Activated CD4-positive, alpha-beta T cell treated with anti-CD3 and anti-CD28 coated beads, Interleukin-2, amount 10 ng/mL, durations not matched to agents 24 days and 14 days (primary cell): Measurements from ENCODE around the gene FOXE1. TPM values are rescaled to one million over a fixed set of nuclear protein-coding genes. Genes with fewer than 3 reads are reported as not detected.

Experiments used
- DNase-seq: peaks from one replicate; pipeline ENCODE4 v3.0.0; 2022
- H3K27ac Mint-ChIP-seq: one replicate; pipeline ENCODE4 v1.8.0; 2022; ENCODE audit warnings: mild to moderate bottlenecking, mixed read lengths
- H3K27me3 Mint-ChIP-seq: one replicate; pipeline ENCODE4 v1.8.0; 2022; ENCODE audit warnings: mixed read lengths
- H3K36me3 Mint-ChIP-seq: one replicate; pipeline ENCODE4 v1.8.0; 2022; ENCODE audit warnings: low read depth, mild to moderate bottlenecking, mixed read lengths
- H3K4me1 Mint-ChIP-seq: one replicate; pipeline ENCODE4 v1.8.0; 2021; ENCODE audit warnings: mixed read lengths
- H3K4me3 Mint-ChIP-seq: one replicate; pipeline ENCODE4 v1.8.0; 2022; ENCODE audit warnings: mild to moderate bottlenecking, moderate library complexity, mixed read lengths
- H3K9me3 Mint-ChIP-seq: one replicate; pipeline ENCODE4 v1.8.0; 2021; ENCODE audit warnings: mixed read lengths
- intact Hi-C: fragments of 100-400 bp; cut with micrococcal nuclease; formaldehyde crosslinking; loops from one replicate; pipeline ENCODE4 v1.15.1; 2023
- total RNA-seq: library from RNA; stranded (reverse); gene quantifications from 2 replicates; pipeline ENCODE4 v1.2.3, GENCODE V29; 2022

Gene FOXE1
- total RNA-seq, 1 donor from 2014 or later, result not detected

DNA sequence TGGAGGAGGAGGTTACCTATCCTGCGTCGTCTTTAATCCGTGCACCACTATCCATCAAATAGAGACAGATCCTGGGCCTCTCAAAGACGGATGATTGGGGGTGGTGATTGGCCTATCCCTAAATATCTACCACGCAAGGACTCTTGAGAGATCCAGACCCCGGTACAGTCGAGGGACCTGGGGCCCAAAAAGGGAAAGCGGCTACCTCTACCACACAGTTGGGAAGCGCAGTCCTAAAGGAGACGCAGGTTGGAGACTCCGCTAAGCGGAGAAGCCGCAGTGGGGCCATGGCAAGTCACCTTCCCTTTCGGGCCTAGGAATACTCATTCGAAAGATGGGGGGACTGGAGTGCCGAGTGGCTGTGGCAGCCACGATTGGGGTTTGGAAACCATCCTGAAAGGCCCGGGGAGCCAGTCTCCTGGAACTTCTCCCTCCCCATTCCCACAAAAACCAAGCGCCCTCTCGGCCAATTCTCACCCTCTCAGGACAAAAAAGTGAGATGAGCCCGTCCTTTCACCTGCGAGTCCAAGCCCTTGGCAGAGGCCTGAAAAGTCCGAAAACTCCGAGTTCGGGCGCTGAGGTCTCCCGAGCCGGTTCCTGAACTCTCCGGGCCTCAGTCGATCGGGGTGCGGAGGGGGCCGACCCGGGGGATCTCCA is 499 bp upstream of the FOXE1 start:
- peaks cover 18% of the 10 kb centered on the region for H3K4me1 Mint-ChIP-seq
- DNase-seq, result peak; percentile 69
- peaks cover 4% of the 10 kb centered on the region for H3K9me3 Mint-ChIP-seq
- no peak overlapping the region for H3K27ac Mint-ChIP-seq
- H3K36me3 Mint-ChIP-seq, result peaks cover 4% of the 10 kb centered on the region
- H3K27me3 Mint-ChIP-seq, result peaks cover 76% of the 10 kb centered on the region
- peak overlapping the region; percentile 32 for H3K4me3 Mint-ChIP-seq
- intact Hi-C loops, result no loop called here

DNA sequence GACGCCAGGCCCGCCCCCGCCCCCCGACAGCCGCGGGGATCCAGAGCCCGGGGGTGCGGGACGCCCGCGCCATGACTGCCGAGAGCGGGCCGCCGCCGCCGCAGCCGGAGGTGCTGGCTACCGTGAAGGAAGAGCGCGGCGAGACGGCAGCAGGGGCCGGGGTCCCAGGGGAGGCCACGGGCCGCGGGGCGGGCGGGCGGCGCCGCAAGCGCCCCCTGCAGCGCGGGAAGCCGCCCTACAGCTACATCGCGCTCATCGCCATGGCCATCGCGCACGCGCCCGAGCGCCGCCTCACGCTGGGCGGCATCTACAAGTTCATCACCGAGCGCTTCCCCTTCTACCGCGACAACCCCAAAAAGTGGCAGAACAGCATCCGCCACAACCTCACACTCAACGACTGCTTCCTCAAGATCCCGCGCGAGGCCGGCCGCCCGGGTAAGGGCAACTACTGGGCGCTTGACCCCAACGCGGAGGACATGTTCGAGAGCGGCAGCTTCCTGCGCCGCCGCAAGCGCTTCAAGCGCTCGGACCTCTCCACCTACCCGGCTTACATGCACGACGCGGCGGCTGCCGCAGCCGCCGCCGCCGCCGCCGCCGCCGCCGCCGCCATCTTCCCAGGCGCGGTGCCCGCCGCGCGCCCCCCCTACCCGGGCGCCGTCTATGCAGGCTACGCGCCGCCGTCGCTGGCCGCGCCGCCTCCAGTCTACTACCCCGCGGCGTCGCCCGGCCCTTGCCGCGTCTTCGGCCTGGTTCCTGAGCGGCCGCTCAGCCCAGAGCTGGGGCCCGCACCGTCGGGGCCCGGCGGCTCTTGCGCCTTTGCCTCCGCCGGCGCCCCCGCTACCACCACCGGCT is 1.0 kb downstream of the FOXE1 start:
- DNase-seq, result peak; percentile 88
- Mint-ChIP-seq H3K36me3 (peaks cover 4% of the 10 kb centered on the region), H3K4me3 (peak overlapping the region; percentile 90), H3K9me3 (peaks cover 4% of the 10 kb centered on the region), H3K4me1 (peaks cover 17% of the 10 kb centered on the region), H3K27ac (peak overlapping the region; percentile 56), H3K27me3 (peaks cover 75% of the 10 kb centered on the region)
- intact Hi-C loops, result loop anchor here (1.0 kb wide), 1 partner anchor 144 kb away; no protein-coding TSS in a partner anchor

DNA sequence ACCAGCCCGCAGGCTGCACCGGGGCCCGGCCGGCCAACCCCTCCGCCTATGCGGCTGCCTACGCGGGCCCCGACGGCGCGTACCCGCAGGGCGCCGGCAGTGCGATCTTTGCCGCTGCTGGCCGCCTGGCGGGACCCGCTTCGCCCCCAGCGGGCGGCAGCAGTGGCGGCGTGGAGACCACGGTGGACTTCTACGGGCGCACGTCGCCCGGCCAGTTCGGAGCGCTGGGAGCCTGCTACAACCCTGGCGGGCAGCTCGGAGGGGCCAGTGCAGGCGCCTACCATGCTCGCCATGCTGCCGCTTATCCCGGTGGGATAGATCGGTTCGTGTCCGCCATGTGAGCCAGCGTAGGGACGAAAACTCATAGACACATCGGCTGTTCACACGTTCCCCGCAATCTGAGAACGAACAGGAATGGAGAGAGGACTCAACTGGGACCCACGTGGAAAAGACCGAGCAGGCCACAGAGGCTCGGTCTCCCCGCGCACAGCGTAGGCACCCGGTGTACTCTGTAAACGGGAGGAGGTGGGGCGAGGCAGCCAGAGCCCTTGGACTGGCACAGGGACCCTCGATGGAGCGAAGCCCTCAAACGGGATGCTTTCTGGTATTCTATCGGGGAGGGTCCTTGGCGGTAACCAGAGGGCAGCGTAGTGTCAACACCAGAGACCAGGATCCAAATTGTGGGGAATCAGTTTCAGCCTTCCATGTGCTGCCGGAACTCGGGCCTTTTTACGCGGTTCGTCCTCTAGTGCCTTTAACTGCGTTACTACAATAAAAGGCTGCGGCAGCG is 1.9 kb downstream of the FOXE1 start:
- Mint-ChIP-seq H3K27ac (peak overlapping the region; percentile 56), H3K4me3 (no peak overlapping the region), H3K9me3 (peaks cover 4% of the 10 kb centered on the region), H3K4me1 (peaks cover 15% of the 10 kb centered on the region), H3K27me3 (peaks cover 75% of the 10 kb centered on the region), H3K36me3 (peaks cover 4% of the 10 kb centered on the region)
- DNase-seq, result no peak
- intact Hi-C loops, result loop anchor here (1.0 to 5.0 kb wide), 2 partner anchors 47 to 145 kb away; no protein-coding TSS in a partner anchor

DNA sequence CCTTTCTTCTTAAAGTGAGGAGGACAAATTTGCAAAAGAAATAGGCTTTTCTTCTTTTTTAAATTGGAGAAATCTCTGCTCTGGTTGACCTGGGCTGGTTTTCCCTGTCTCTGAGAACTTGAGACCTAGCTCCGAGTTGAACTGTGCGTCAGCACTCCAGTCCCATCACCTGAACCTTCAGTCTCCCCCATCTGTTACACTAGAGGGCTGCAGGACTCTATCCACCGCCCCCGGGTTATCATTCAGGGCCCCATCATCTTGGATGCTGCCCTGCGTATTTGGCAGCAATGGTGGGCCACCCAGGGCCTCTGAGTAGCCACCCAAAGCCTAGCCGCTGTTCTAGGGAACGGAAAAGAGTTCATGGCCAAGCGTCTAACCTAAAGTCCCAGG is 2.5 kb downstream of the FOXE1 start:
- Mint-ChIP-seq H3K4me1 (peaks cover 15% of the 10 kb centered on the region), H3K9me3 (no peaks in the 10 kb centered on the region), H3K4me3 (peak overlapping the region; percentile 34), H3K36me3 (peaks cover 4% of the 10 kb centered on the region), H3K27ac (peak overlapping the region; percentile 56), H3K27me3 (peaks cover 75% of the 10 kb centered on the region)
- intact Hi-C loops, result loop anchor here (5.0 kb wide), 1 partner anchor 47 kb away; no protein-coding TSS in a partner anchor
- DNase-seq, result peak; percentile 59

DNA sequence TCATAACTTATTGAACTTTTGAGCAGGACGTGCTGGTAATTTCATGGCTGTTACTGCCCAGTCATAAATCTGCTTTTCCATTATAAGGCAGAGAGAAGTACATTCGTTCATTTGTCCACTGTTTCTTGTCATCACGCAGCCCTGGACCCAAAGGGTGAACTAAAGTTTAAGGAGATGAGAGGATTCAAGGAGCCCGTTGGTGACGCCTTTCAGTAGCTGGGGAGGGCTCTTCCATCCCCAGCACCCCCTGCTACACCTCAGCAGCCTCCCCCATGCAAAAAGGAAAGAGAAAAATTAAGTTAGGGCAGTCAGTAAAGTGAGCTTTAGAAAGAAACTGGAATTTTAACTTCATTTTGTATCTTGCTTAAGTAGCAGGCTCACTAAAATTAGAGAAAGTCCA is 2.9 kb downstream of the FOXE1 start:
- intact Hi-C loops, result loop anchor here (5.0 kb wide), 1 partner anchor 46 kb away; no protein-coding TSS in a partner anchor
- no peak overlapping the region for H3K4me3 Mint-ChIP-seq
- no peaks in the 10 kb centered on the region for H3K9me3 Mint-ChIP-seq
- peaks cover 2% of the 10 kb centered on the region for H3K36me3 Mint-ChIP-seq
- peak; percentile 55 for DNase-seq
- peaks cover 76% of the 10 kb centered on the region for H3K27me3 Mint-ChIP-seq
- peak overlapping the region; percentile 9 for H3K27ac Mint-ChIP-seq
- peaks cover 15% of the 10 kb centered on the region for H3K4me1 Mint-ChIP-seq

DNA sequence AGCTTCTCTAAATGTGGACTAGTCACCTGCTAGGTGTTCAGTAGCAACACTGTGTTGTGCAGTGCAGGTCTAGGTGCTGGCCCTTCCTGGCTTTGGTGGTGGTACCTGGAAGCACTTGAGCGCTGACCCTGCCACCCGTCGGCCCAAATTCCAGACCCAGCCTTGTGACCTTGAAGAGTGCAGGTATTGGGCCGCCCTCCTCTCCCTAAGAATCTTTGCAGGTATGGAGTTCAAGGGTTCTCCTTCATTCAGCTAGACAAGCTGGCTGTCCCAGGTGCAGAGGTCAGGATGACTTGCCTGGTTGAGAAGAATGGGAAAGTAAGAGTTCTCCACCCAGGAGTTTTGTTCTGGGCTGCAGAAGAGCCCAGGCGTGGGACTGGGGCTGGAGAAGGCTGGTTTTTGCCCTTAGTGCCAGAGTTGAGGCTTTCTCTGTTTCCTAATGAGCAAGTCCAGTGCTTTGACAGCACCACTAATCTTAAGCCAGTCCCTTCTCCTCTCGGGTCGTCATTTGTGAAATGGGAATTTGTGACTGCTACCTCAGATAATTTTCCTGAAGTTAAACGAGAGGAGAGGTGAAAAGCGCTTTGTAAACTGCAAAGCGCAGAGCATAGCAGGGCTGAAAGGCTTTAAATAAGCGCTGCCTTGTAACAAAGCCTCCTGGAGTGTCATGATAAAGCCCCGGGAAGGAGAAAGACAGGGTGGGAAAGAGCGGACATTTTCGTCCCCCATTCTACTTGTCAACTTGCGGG is 4.0 kb downstream of the FOXE1 start:
- intact Hi-C loops, result loop anchor here (5.0 kb wide), 1 partner anchor 45 kb away; no protein-coding TSS in a partner anchor
- Mint-ChIP-seq H3K27ac (no peak overlapping the region), H3K36me3 (peaks cover 2% of the 10 kb centered on the region), H3K27me3 (peaks cover 79% of the 10 kb centered on the region), H3K4me1 (peaks cover 13% of the 10 kb centered on the region), H3K9me3 (no peaks in the 10 kb centered on the region), H3K4me3 (no peak overlapping the region)
- peak; percentile 50 for DNase-seq

DNA sequence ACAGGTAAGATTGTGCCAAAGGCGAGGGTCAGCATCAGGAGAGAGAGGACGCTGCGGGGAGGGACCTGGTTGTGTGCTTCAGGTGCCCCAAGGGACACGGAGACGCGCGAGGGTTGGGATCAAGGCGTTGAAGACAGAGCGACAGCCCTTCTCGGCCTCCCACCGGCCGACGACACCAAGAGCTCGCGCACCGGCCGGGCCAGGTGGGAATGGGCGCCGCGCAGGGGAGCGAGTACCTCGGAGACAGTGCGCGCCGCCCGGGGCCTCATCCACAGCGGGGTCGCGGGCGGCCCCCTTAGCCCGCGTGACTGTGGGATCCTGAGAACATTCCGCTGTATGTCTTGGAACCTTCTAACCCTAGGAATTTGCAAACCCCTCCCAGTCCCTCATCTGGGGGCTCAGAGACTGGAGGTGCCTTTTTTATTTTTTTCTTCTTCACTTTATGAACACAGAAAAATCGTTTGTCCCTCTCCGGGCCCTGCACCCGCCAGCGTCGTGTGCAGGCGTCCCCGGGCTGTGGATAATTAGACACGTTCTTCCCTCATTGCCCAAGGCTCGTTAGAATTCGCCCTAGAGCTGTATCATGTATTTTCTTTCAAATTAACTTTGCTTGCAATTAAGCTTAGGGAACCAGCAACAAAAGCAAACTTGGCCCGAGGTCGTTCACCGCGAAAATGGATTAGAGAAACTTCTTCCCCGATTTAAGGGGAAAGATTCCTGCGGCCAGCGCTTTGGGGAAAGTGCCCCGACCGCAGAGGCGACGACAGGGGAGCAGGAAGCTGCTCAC is 4.8 kb downstream of the FOXE1 start:
- Mint-ChIP-seq H3K9me3 (no peaks in the 10 kb centered on the region), H3K4me3 (no peak overlapping the region), H3K27me3 (peaks cover 76% of the 10 kb centered on the region), H3K27ac (peak overlapping the region; percentile 12), H3K4me1 (peaks cover 10% of the 10 kb centered on the region), H3K36me3 (peaks cover 2% of the 10 kb centered on the region)
- DNase-seq, result peak; percentile 66
- intact Hi-C loops, result loop anchor here (5.0 kb wide), 1 partner anchor 45 kb away; no protein-coding TSS in a partner anchor

DNA sequence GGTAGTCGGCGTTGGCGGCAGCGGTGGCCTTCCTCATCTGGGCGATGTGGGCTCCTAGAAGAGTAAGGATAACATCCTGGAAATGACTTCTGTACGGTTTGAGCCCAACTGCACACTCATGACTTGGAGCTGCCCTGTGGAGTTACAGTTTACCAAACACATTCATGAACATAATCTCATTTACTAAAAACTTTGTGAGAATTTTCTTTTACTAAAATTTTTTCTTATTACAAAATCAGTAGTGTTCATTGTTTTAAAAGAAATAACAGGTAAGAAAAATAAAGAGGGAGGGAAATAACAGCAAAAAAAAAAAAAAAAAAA is 5.3 kb downstream of the FOXE1 start:
- H3K4me1 Mint-ChIP-seq, result peaks cover 10% of the 10 kb centered on the region
- intact Hi-C loops, result loop anchor here (5.0 kb wide), 1 partner anchor 44 kb away; no protein-coding TSS in a partner anchor
- no peaks in the 10 kb centered on the region for H3K9me3 Mint-ChIP-seq
- H3K4me3 Mint-ChIP-seq, result no peak overlapping the region
- H3K27ac Mint-ChIP-seq, result no peak overlapping the region
- peaks cover 2% of the 10 kb centered on the region for H3K36me3 Mint-ChIP-seq
- H3K27me3 Mint-ChIP-seq, result peaks cover 74% of the 10 kb centered on the region
- no peak for DNase-seq

DNA sequence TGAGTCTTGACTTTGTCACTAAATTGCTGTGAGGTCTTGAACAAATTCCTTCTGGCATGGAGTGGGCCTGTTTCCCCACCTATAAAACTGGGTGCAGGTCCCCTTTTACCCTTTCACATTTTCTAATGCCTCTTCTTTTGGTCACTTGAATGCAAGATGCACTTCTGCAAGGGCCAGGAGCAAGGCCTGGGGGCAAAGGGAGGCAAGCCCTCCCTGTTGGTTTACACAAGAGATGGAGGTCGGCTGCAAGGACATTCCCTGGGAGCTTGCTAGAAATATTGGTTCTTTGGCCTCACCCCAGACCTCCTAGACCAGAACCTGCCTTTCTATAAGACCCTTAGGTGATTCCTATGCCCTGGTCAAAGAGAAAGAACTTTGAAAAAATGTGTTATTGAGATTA is 5.8 kb downstream of the FOXE1 start:
- peaks cover 2% of the 10 kb centered on the region for H3K36me3 Mint-ChIP-seq
- no peaks in the 10 kb centered on the region for H3K9me3 Mint-ChIP-seq
- peaks cover 10% of the 10 kb centered on the region for H3K4me1 Mint-ChIP-seq
- DNase-seq, result peak; percentile 47
- no peak overlapping the region for H3K4me3 Mint-ChIP-seq
- intact Hi-C loops, result loop anchor here (5.0 kb wide), 1 partner anchor 43 kb away; no protein-coding TSS in a partner anchor
- peaks cover 73% of the 10 kb centered on the region for H3K27me3 Mint-ChIP-seq
- no peak overlapping the region for H3K27ac Mint-ChIP-seq

DNA sequence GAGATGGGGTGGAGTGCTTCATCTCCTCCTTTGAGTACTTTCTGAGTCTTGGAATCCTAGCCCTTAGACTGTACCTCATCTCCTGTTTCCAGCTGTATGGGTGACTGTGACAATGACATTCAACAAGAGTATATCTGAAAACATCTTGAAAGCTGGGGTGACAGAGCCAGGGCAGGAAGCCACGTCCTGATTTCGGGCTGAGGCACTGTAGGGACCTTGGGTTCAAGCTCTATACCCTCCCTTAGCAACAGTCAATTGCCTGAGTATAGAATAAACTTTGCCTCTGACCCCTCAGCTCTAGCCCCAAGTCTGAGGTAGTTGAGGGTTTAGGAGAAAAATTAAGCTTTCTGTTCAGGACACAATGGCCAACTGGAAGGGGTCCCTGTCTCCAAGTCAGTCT is 6.3 kb downstream of the FOXE1 start:
- peaks cover 71% of the 10 kb centered on the region for H3K27me3 Mint-ChIP-seq
- peak; percentile 53 for DNase-seq
- H3K36me3 Mint-ChIP-seq, result no peaks in the 10 kb centered on the region
- intact Hi-C loops, result loop anchor here (5.0 kb wide), 1 partner anchor 43 kb away; no protein-coding TSS in a partner anchor
- H3K4me3 Mint-ChIP-seq, result no peak overlapping the region
- H3K27ac Mint-ChIP-seq, result no peak overlapping the region
- peaks cover 7% of the 10 kb centered on the region for H3K4me1 Mint-ChIP-seq
- no peaks in the 10 kb centered on the region for H3K9me3 Mint-ChIP-seq

DNA sequence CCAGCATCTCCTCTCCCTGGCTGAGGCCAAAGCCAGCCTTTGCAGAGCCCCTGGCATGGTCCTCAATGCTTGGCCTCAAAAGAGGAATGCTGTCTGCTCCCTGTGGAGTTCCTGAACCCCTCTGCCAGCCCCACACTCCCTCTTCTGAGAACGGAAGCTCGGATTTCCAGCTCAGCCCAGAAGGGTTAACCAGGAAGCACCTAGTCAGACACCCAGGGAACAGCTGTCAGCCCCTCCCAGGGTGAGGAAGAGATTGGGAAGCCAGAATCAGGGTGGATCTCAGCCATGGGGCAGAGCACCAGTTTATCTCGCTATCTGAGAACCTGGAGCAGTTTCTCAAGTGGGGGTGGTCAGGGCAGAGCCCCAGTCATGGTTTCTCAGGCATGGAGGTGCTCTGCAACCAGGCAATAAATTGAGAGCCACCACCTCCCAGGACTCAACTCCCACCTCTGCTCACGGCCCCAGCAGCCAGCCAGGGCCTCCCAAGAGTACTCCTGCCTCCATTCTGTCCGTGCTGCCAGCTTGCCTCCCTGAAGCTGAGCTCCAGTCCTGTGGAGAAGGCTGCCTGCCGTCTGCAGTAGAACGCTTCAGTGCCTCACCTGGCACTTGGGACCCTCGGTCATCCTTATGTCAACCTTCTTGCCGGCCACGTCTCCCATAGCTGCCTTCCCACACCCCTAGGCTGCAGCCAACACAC is 7.6 kb downstream of the FOXE1 start:
- Mint-ChIP-seq H3K27ac (no peak overlapping the region), H3K36me3 (no peaks in the 10 kb centered on the region), H3K4me3 (no peak overlapping the region), H3K27me3 (peaks cover 73% of the 10 kb centered on the region), H3K4me1 (peaks cover 7% of the 10 kb centered on the region), H3K9me3 (peaks cover 7% of the 10 kb centered on the region)
- intact Hi-C loops, result no loop called here
- peak; percentile 41 for DNase-seq

DNA sequence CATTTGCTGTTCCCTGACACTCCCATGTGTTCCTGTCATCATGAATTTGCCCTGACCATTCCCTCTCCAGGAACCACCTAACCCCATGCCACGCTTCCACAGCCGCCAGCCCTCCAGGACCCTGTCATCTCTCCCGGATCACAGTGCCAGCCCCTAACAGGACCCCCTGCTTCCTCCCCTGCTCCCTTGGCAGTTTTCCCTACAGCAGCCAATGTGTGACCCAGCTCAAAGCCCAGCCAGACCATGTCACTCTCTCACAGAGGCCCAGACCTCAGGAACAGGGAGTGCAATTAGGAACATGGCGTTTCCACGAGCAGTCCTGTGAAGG is 8.1 kb downstream of the FOXE1 start:
- peaks cover 7% of the 10 kb centered on the region for H3K4me1 Mint-ChIP-seq
- no peak for DNase-seq
- peaks cover 11% of the 10 kb centered on the region for H3K9me3 Mint-ChIP-seq
- H3K4me3 Mint-ChIP-seq, result no peak overlapping the region
- intact Hi-C loops, result no loop called here
- no peaks in the 10 kb centered on the region for H3K36me3 Mint-ChIP-seq
- H3K27ac Mint-ChIP-seq, result no peak overlapping the region
- H3K27me3 Mint-ChIP-seq, result peaks cover 70% of the 10 kb centered on the region
